Measurements from ENCODE around the gene AFDN. TPM values are rescaled to one million over a fixed set of nuclear protein-coding genes. Genes with fewer than 3 reads are reported as not detected.

The AFDN gene
- total RNA-seq, 2 donors from 2014 or later = 213 to 232 TPM

DNA sequence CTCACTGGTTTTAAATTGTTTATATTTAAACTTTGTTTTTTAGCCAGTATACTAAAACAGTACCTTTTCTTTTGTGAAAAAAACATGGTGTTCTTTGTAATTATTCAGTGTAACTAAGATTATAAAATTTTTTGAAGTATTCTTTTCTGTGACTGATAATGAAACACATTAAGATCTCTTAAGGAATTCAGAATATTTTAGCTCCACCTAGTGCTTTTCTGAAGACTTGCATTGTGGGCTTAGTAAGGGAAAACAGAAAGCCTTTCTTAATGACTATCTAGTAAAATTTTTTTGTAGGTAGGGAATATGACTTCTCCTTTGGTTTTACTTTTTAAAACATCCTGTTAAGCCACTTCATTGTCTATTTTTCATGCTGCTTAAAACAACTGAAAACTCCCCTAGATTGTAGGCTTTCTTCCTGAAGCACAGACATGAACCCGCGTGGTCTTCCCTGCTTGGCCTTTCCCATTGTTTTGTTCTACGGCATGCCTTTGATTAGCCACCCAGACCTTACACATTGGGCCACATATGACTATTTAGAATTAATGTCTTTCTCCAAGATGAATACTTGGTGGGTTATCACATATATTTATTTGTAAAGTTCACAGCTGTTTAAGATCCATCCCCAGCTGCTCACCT lies 72.1 kb downstream of the AFDN start:
- no peaks in the 10 kb centered on the region for H3K4me1 ChIP-seq
- no peak overlapping the region for H3K27ac ChIP-seq
- H3K9me3 ChIP-seq = no peaks in the 10 kb centered on the region
- TF ChIP-seq, protein P1, sequence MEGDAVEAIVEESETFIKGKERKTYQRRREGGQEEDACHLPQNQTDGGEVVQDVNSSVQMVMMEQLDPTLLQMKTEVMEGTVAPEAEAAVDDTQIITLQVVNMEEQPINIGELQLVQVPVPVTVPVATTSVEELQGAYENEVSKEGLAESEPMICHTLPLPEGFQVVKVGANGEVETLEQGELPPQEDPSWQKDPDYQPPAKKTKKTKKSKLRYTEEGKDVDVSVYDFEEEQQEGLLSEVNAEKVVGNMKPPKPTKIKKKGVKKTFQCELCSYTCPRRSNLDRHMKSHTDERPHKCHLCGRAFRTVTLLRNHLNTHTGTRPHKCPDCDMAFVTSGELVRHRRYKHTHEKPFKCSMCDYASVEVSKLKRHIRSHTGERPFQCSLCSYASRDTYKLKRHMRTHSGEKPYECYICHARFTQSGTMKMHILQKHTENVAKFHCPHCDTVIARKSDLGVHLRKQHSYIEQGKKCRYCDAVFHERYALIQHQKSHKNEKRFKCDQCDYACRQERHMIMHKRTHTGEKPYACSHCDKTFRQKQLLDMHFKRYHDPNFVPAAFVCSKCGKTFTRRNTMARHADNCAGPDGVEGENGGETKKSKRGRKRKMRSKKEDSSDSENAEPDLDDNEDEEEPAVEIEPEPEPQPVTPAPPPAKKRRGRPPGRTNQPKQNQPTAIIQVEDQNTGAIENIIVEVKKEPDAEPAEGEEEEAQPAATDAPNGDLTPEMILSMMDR (IDR thresholded peaks at IDR 0.05) = peak; percentile 66
- no peak overlapping the region for H3K4me3 ChIP-seq
- H3K36me3 ChIP-seq = no peaks in the 10 kb centered on the region
- H3K27me3 ChIP-seq = no peaks in the 10 kb centered on the region
- no peak overlapping the region for H3K9ac ChIP-seq (ENCODE audit: low read depth in 2 of 2, low read length in 2 of 2)
- intact Hi-C loops (cut with DNase I) = loop anchor here (5.0 kb wide), 2 partner anchors 396 to 411 kb away; no protein-coding TSS in a partner anchor
- no peak for DNase-seq

DNA sequence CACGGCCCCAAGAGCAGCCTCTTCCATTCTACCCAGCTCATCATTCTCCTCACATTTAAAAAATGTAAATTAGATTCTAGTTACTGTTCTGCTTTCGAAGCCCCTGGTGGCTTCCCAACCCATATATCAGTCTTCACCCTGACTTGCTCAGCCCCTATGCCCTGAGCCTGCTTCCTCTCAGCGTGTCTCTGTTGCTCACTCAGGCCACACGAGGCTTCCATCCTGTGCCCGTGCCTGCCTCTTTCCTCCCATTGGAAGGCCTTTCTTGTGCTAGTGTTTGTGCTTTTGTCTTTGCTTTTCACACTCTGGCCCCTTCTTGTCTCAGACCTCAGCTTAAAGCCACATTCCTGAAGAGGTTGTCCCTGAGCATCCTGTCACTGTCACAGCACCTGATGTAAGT lies 78.1 kb downstream of the AFDN start:
- Histone ChIP-seq H3K4me3 (no peak overlapping the region), H3K4me1 (no peaks in the 10 kb centered on the region), H3K27me3 (no peaks in the 10 kb centered on the region), H3K27ac (no peak overlapping the region), H3K9ac (ENCODE audit: low read depth in 2 of 2, low read length in 2 of 2) (no peak overlapping the region), H3K9me3 (no peaks in the 10 kb centered on the region), H3K36me3 (no peaks in the 10 kb centered on the region)
- intact Hi-C loops (cut with DNase I) = no loop called here
- no peak for DNase-seq
- TF ChIP-seq, protein P1 (IDR thresholded peaks at IDR 0.05) = no peak

DNA sequence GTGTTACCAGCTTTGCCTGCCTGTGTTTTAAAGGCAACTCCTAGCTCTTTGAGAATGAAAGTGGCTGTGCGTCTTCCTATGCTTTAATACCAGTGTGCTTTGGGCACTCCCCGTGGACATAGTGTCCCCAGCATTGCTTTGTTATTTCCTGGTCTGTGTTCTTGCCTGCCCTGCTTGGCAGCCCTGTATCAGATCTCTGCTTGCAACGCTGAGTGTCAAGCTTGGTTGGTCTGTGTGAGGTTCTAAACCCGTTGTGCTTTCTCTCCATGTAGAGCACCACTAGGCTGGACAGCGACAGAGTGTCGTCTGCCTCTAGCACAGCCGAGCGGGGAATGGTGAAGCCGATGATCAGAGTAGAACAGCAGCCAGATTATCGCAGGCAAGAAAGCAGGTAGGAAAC lies 80.2 kb downstream of the AFDN start:
- TF ChIP-seq, protein P1 (IDR thresholded peaks at IDR 0.05) = no peak
- H3K9ac ChIP-seq (ENCODE audit: low read depth in 2 of 2, low read length in 2 of 2) = peak overlapping the region in 1 of 2 donors; percentile 27
- no peaks in the 10 kb centered on the region for H3K36me3 ChIP-seq
- no peaks in the 10 kb centered on the region for H3K9me3 ChIP-seq
- peak overlapping the region; percentile 43 for H3K27ac ChIP-seq
- H3K4me3 ChIP-seq = no peak overlapping the region
- no peaks in the 10 kb centered on the region for H3K27me3 ChIP-seq
- DNase-seq = peak; percentile 58
- intact Hi-C loops (cut with DNase I) = no loop called here
- H3K4me1 ChIP-seq = no peaks in the 10 kb centered on the region

DNA sequence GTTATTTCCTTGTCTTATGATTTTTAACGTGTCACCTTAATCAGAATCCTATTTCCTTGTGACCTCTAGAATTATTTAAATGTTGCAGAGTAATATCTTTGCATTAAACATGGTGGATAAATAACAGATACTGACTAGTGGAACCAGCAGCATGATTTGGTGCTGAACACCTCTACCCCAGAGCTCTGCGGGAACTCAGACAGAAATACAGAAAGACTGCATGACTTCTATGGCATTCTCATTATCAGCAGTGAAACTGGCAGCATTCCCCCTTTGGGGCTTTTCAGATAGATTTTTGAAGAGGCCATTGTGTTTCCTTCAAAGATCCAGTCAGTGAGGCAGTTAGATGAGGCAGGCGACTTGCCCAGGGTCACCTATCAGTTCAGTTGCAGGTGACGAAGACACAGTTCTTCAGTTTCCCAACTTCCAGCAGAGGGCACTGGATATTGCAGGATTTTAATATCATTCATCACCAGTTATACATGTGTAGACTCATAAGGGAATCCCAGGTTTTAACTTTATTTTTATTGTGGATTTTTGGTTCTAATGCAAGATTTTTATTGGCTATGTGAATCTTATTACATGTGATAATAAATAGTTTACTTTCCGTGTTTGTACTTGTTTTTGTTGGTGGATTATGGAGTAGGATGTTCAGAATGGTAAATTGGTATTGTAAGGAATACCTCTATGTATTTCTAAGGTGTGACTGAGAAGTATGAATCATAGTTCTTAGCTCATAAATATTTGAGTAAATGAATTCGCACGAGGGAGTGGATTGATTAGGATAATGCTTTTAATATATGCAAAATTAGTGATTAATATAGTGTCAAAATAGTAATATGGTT lies 81.3 kb downstream of the AFDN start:
- no peak overlapping the region for H3K9ac ChIP-seq (ENCODE audit: low read depth in 2 of 2, low read length in 2 of 2)

DNA sequence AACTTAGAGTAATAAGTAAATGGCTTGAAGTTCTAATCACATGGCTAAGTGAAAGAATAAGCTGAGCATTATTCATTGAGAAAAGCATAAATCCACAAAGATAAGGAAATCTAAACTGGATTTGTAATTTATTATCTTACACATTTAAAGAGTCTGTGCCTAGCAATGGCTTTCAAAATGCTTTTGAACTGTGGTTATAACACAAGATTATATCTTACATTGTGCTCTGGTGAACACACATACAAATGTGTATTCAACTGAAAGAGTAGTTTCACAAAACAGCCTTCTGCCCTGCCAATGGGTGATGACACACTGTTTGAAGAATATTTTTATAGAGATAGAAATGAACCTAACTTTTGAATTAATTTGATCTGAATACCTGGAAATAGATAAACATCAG lies 83.3 kb downstream of the AFDN start:
- no peak overlapping the region for H3K27ac ChIP-seq
- H3K4me1 ChIP-seq = no peaks in the 10 kb centered on the region
- H3K36me3 ChIP-seq = no peaks in the 10 kb centered on the region
- no peak for DNase-seq
- H3K9me3 ChIP-seq = no peaks in the 10 kb centered on the region
- TF ChIP-seq, protein P1 (IDR thresholded peaks at IDR 0.05) = no peak
- H3K9ac ChIP-seq (ENCODE audit: low read depth in 2 of 2, low read length in 2 of 2) = no peak overlapping the region
- intact Hi-C loops (cut with DNase I) = loop anchor here (5.0 kb wide), 1 partner anchor 142 kb away; no protein-coding TSS in a partner anchor
- H3K27me3 ChIP-seq = no peaks in the 10 kb centered on the region
- no peak overlapping the region for H3K4me3 ChIP-seq

More for the DNA sequence above, 81.3 kb downstream of the AFDN start:
- peak; percentile 71 for DNase-seq
- intact Hi-C loops (cut with DNase I) = no loop called here
- TF ChIP-seq, protein P1 (IDR thresholded peaks at IDR 0.05) = peak; percentile 55
- no peaks in the 10 kb centered on the region for H3K9me3 ChIP-seq
- H3K27me3 ChIP-seq = no peaks in the 10 kb centered on the region
- no peaks in the 10 kb centered on the region for H3K4me1 ChIP-seq
- H3K36me3 ChIP-seq = no peaks in the 10 kb centered on the region
- no peak overlapping the region for H3K27ac ChIP-seq
- no peak overlapping the region for H3K4me3 ChIP-seq
